Liver (tissue), 3 donors: ENCODE measurements around the gene EHD4.

Experiments used
- FOXA1 ChIP-seq: IDR thresholded peaks from 2 replicates; pipeline ENCODE4 v1.6.1; 2016; ENCODE audit warnings: antibody characterized with exemption
- FOXA2 ChIP-seq: IDR thresholded peaks from 2 replicates; pipeline ENCODE4 v1.6.1; 2016; ENCODE audit warnings: antibody characterized with exemption
- GABPA ChIP-seq, 2 donors: IDR thresholded peaks in 1 of 2; conservative IDR thresholded peaks in 1 of 2; 2 replicates each; pipeline ENCODE4 v1.6.1; 2016; ENCODE audit warnings: antibody characterized with exemption in 2 of 2, mild to moderate bottlenecking in 1 of 2, moderate library complexity in 1 of 2
- HNF4A ChIP-seq, 2 donors: conservative IDR thresholded peaks; 2 replicates each; pipeline ENCODE4 v1.6.1; 2016; ENCODE audit warnings: antibody characterized with exemption in 2 of 2, mild to moderate bottlenecking in 2 of 2
- JUND ChIP-seq, 2 donors: IDR thresholded peaks; 2 replicates each; pipeline ENCODE4 v1.6.1; 2016; ENCODE audit warnings: antibody characterized with exemption in 2 of 2
- NR2F2 ChIP-seq: IDR thresholded peaks from 2 replicates; pipeline ENCODE4 v1.6.1; 2016; ENCODE audit warnings: antibody characterized with exemption
- RAD21 ChIP-seq, 2 donors: IDR thresholded peaks; 2 replicates each; pipeline ENCODE4 v1.6.1; 2016; ENCODE audit warnings: antibody characterized with exemption in 2 of 2, mild to moderate bottlenecking in 2 of 2
- SP1 ChIP-seq: IDR thresholded peaks from 2 replicates; pipeline ENCODE4 v1.6.1; 2018; ENCODE audit warnings: antibody characterized with exemption, mild to moderate bottlenecking
- TAF1 ChIP-seq: conservative IDR thresholded peaks from 2 replicates; pipeline ENCODE4 v1.6.1; 2016; ENCODE audit warnings: antibody characterized with exemption, mild to moderate bottlenecking
- YY1 ChIP-seq: IDR thresholded peaks from 2 replicates; pipeline ENCODE4 v1.6.1; 2016; ENCODE audit warnings: antibody characterized with exemption, mild to moderate bottlenecking
- TF ChIP-seq, protein P1 (sequence below): fragments of 150-350 bp; IDR thresholded peaks from 2 replicates; pipeline ENCODE4 v1.5.1; 2017; ENCODE audit warnings: improper control_type of control experiment, low read depth, low read length; ENCODE audit not compliant: missing input control
- TF ChIP-seq, protein P2 (sequence below): IDR thresholded peaks from 2 replicates; pipeline ENCODE4 v1.6.1; 2016; ENCODE audit warnings: antibody characterized with exemption, mild to moderate bottlenecking
- TF ChIP-seq, protein P3 (sequence below): IDR thresholded peaks from 2 replicates; pipeline ENCODE4 v1.6.1; 2016; ENCODE audit warnings: antibody characterized with exemption
- TF ChIP-seq, protein P4 (sequence below): IDR thresholded peaks from 2 replicates; pipeline ENCODE4 v1.6.1; 2016; ENCODE audit warnings: antibody characterized with exemption
- donor health status: healthy.
- donor health status: healthy.

DNA sequence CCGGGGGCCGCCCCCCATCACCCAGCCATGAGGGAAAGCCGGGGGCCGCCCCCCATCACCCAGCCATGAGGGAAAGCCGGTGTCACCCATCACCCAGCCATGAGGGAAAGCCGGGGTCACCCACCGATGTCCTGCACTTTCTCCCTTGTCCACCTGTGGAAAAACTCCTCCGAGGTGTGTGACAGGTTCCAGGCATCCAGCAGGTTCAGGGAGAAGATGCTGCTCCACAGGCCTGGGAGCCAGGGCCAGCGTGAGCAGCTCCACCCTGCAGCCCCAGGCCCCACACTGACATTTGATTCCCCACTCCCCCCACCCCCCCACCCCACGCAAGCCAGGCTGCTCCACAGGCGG lies 15.5 kb upstream of the EHD4 start:
- TF ChIP-seq, protein P1, sequence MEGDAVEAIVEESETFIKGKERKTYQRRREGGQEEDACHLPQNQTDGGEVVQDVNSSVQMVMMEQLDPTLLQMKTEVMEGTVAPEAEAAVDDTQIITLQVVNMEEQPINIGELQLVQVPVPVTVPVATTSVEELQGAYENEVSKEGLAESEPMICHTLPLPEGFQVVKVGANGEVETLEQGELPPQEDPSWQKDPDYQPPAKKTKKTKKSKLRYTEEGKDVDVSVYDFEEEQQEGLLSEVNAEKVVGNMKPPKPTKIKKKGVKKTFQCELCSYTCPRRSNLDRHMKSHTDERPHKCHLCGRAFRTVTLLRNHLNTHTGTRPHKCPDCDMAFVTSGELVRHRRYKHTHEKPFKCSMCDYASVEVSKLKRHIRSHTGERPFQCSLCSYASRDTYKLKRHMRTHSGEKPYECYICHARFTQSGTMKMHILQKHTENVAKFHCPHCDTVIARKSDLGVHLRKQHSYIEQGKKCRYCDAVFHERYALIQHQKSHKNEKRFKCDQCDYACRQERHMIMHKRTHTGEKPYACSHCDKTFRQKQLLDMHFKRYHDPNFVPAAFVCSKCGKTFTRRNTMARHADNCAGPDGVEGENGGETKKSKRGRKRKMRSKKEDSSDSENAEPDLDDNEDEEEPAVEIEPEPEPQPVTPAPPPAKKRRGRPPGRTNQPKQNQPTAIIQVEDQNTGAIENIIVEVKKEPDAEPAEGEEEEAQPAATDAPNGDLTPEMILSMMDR, result no peak
- TF ChIP-seq, protein P2, sequence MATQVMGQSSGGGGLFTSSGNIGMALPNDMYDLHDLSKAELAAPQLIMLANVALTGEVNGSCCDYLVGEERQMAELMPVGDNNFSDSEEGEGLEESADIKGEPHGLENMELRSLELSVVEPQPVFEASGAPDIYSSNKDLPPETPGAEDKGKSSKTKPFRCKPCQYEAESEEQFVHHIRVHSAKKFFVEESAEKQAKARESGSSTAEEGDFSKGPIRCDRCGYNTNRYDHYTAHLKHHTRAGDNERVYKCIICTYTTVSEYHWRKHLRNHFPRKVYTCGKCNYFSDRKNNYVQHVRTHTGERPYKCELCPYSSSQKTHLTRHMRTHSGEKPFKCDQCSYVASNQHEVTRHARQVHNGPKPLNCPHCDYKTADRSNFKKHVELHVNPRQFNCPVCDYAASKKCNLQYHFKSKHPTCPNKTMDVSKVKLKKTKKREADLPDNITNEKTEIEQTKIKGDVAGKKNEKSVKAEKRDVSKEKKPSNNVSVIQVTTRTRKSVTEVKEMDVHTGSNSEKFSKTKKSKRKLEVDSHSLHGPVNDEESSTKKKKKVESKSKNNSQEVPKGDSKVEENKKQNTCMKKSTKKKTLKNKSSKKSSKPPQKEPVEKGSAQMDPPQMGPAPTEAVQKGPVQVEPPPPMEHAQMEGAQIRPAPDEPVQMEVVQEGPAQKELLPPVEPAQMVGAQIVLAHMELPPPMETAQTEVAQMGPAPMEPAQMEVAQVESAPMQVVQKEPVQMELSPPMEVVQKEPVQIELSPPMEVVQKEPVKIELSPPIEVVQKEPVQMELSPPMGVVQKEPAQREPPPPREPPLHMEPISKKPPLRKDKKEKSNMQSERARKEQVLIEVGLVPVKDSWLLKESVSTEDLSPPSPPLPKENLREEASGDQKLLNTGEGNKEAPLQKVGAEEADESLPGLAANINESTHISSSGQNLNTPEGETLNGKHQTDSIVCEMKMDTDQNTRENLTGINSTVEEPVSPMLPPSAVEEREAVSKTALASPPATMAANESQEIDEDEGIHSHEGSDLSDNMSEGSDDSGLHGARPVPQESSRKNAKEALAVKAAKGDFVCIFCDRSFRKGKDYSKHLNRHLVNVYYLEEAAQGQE, result no peak
- no peak for TF ChIP-seq YY1
- TF ChIP-seq HNF4A (conservative IDR thresholded peaks at IDR 0.05), result no peak
- TF ChIP-seq FOXA1, result no peak
- TF ChIP-seq, protein P3, sequence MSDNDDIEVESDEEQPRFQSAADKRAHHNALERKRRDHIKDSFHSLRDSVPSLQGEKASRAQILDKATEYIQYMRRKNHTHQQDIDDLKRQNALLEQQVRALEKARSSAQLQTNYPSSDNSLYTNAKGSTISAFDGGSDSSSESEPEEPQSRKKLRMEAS, result no peak
- TF ChIP-seq TAF1, result no peak
- TF ChIP-seq SP1, result no peak
- TF ChIP-seq, protein P4, sequence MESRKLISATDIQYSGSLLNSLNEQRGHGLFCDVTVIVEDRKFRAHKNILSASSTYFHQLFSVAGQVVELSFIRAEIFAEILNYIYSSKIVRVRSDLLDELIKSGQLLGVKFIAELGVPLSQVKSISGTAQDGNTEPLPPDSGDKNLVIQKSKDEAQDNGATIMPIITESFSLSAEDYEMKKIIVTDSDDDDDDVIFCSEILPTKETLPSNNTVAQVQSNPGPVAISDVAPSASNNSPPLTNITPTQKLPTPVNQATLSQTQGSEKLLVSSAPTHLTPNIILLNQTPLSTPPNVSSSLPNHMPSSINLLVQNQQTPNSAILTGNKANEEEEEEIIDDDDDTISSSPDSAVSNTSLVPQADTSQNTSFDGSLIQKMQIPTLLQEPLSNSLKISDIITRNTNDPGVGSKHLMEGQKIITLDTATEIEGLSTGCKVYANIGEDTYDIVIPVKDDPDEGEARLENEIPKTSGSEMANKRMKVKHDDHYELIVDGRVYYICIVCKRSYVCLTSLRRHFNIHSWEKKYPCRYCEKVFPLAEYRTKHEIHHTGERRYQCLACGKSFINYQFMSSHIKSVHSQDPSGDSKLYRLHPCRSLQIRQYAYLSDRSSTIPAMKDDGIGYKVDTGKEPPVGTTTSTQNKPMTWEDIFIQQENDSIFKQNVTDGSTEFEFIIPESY, result no peak
- no peak for TF ChIP-seq JUND (IDR thresholded peaks at IDR 0.05)
- no peak for TF ChIP-seq GABPA (IDR thresholded peaks at IDR 0.05 in 1 of 2, conservative IDR thresholded peaks at IDR 0.05 in 1 of 2)
- TF ChIP-seq FOXA2, result no peak
- TF ChIP-seq RAD21 (IDR thresholded peaks at IDR 0.05), result no peak
- TF ChIP-seq NR2F2, result no peak
